CD4-positive, alpha-beta T cell treated with Interleukin-21 for 1 hour (primary cell): Measurements from ENCODE around the gene ANAPC2.

Experiments used
- DNase-seq: peaks from one replicate; pipeline ENCODE4 v3.0.0-alpha.2; 2020

The ANAPC2 gene

DNA sequence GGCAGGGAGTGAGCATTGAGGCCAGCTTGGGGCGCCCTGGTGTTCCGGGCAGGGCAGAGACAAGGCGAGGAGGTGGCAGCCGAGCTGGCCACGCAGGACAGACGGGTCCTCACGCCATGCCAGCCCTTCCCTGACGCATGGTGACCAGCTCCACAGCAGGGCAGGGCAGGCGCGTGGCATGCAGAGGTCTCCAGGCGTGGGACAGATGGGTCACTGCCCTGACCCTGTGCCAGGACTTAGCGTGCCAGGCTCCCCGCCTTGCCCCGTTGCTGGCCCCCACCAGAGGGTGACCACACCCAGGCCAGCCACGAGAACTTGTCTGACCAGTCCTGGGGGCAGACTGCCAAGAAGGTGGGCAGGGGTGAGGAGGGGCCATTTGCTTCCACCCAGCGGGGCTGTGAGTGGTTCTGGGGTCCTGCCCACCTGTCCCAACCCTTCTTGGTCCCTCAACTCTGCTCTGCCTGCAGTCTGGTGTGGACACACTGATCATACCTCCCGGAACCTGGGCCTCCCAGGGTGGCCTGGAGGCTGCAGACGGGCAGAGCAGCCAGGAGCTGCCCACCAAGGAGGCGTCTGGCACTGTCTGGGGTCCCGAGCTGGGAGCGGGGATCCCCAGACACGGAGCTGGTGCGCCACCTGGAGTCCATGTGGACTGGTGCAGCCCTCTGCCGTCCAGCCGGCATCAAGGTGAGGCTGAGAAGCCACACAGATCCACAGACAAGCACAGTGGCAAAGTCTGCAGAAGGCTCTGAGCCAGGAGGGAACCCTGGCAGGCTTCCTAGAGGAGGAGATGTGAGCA, 38.9 kb upstream of the ANAPC2 start, which contains the start of gene RNF224:
Gene RNF224, plus strand, starts transcription at position 449 of the 799 bp plus-strand sequence. CDS start 834 bp downstream, outside the sequence.
- DNase-seq = peak; percentile 84

- no peak for DNase-seq
These were observed 38.1 kb upstream of the ANAPC2 start for GRCh38 chr9:137226338-137227053.

GRCh38 chr9:137225699-137226331, 37.5 kb upstream of the ANAPC2 start:
- DNase-seq = no peak

- DNase-seq = no peak
These were observed 36.7 kb upstream of the ANAPC2 start, which contains the start of gene CYSRT1 for GRCh38 chr9:137224830-137225694. CYSRT1 (plus strand) TSS chr9:137225174; CDS start chr9:137225622, 448 bp downstream.

DNA sequence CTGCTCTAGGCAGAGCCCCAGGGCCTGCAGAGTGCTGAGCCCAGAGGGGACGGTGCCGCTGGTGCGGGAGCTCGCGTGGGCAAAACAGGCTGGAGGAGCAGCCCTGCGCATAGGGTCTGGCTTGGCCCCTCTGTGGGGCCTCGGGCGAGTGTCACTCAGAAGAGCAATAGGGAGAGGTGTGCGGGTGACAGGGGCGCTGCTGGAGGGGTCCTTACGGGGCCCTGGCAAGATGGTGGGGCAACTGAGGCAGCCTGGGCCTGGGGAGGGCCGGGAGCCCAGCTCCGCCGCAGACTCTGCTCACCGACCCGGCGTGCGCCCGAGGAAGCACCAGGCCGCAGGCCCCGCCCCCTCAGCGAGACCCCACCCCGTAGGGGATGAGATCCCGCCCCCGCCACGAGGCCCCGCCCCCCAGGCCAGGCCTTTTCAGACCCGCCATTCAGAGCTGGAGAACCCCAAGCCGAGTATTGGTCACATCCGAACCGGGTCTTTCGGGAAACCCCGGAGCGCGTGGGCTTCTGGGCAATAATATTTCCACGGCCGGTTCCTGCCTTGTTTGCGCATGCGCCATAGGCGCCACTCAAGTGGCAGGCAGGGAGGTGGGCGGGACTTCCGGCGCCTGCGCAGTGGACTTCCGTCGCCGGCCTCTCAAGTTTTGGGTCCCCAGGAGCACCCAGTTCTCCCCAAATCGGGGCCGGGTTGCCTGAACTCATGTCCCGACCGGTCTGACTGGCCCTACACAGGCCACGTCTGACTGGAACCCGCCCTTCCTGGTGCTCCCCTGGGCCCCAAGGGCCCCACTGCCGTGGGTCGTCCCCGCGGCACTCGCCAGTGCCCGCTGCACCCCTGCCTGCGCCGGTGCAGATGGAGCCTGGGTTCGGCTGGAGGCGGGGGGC, 35.0 kb upstream of the ANAPC2 start:
- peak; percentile 99 for DNase-seq

- no peak for DNase-seq
These were observed 34.1 kb upstream of the ANAPC2 start, which contains the start of gene RNF208 for GRCh38 chr9:137222190-137223077. RNF208 (minus strand) TSS chr9:137222240; CDS start chr9:137221212, 1,028 bp downstream.

DNA sequence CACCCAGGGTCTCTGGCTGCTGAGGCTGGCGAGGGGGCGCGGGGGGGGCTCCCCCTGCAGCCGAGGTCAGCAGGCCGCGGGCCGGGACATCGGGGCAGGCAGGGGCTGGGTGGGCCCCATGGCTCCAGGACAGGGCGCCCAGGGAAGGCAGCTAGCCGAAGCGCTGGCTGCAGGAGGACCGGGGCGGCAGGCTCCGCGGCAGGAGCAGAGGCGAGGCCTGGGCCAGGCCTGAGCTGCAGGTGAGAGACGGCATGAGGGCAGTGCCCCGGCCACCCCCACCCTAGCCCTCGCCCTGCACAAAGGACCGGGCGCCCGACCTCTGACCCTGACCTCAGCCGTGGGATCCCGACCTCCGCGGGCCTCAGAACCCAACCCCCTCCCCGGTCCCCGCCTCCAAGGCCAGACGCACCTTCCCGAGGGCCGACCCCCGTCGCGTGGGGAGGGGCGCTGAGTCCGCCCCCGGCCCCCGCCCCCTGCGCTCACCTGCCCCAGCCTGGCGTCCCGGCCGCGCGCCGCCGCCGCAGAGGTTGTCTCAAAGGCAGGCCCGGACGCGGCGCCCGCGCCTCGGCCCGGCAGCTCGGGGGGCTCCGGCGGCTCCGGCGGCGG, 33.2 kb upstream of the ANAPC2 start:
- no peak for DNase-seq

DNA sequence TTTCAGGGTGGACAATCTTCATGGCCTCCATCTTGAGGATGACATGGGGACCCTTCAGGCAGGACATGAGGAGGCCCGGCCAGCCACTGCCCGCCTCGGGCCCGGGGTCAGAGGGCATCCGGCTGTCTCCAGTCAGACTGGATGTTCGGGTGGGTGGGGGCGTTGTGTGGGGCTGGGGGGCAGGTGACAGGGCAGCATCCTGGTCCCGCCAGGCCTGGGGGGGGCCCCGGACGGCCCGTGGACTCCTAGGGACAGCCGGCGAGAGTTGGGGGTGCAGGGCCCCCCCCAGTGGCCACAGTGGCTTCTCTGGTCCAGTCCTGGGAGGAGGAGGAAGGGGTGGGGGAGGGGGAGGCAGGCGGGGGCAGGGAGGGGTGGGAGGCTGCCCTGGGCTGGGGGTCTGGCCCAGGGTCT, 32.7 kb upstream of the ANAPC2 start:
- no peak for DNase-seq

DNA sequence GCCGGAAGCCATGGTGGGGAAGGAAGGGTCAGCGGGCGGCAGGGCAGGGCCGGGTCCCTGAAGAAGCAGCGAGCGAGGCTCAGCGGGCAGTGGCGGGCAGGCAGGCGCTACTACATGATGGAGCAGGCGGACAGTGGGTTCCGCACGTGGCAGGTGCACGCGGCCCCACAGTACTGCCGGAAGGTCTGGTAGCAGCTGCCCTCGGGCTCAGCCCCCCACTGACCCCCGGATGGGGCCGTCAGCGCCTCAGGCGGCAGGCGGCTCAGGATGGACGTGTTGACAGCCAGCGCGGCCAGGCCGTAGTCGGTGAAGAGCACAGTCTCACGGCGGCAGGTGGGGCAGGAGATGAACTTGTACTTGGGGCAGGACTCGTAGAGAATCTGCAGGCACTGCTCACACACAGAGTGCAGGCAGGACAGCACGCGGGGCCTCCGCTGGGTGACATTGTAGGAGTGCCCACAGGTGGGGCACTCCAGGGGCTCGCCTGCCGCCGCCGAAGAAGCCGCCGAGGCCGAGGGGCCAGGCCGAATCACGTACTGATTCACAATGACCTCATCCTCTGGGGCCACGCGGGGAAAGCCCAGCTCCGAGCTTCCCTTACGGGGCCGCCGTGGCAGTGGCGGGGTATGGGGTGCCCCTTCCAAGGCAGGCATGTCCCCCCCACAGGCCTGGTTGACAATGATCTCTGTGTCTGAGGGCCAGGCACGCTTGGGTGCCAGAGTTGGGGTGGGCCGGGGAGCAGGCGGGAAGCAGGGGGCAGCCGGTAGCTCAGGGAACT, 32.1 kb upstream of the ANAPC2 start:
- DNase-seq = no peak

DNA sequence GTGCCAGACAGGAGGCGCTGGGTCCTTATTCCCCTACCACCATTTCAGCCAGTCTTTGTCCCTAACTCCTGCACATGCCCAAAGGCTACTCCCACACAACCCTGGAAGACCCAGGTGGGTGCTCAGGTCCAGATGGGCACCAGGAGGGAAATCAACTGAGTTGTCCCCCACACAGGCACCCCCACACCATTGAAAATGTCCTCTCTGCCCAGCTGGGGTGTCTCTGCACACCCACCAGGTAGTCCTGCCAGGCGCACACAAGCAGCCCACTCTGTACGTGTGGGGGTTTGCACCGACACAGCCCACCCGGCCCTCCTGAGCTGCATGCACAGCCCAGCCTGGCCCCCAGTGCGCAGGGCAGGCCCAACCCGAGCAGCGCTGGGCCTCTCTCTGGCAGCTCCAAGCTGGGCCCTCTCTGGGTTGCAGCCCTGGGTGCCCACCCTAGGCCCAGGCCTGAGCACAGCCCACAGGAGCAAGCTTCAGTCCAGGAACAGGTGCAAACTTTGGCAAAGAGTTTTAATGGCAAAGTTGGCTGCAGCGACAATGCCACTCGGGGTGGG, 31.5 kb upstream of the ANAPC2 start:
- no peak for DNase-seq

GRCh38 chr9:137218754-137219271, 30.5 kb upstream of the ANAPC2 start:
- no peak for DNase-seq

- no peak for DNase-seq
These were observed 29.9 kb upstream of the ANAPC2 start for GRCh38 chr9:137218212-137218753.

- no peak for DNase-seq
These were observed 29.2 kb upstream of the ANAPC2 start for GRCh38 chr9:137217276-137218211.

DNA sequence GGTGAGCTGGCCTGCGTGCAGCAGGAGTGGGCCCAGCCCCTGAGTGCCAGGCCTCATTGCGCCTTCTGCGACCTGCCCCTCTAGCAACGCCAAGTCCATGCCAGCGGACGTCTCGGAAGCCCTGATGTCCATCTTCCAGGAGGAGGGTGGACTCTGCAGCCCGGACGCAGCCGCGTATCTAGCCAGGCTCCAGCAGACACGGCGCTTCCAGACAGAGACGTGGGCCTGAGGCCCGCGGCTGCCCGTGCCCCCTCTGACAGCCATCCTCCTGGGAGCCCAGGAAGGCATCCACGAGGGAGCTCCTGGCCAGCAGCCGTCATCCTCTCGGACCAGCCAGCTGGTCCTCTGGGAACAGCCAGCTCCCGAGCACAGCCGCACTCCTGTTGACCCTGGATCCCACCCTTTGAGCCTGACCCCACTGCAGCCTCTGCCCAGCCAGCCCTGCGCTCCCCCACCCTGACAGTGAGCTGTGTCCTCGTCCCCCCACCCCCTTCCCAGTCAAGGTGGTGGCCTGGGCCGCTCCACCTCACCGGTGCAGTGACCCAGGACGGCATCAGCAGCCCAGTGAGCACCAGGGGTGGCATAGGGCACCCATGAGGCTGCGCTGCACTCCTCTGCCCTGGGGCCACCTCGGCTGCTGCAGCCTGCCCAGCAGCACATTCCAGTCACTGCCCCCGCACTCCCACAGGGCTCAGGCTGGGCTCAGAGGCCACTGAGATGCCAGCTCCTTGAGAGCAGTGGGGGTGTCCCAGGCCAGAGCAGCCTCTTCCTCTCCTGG, 28.0 kb upstream of the ANAPC2 start:
- DNase-seq = no peak

DNA sequence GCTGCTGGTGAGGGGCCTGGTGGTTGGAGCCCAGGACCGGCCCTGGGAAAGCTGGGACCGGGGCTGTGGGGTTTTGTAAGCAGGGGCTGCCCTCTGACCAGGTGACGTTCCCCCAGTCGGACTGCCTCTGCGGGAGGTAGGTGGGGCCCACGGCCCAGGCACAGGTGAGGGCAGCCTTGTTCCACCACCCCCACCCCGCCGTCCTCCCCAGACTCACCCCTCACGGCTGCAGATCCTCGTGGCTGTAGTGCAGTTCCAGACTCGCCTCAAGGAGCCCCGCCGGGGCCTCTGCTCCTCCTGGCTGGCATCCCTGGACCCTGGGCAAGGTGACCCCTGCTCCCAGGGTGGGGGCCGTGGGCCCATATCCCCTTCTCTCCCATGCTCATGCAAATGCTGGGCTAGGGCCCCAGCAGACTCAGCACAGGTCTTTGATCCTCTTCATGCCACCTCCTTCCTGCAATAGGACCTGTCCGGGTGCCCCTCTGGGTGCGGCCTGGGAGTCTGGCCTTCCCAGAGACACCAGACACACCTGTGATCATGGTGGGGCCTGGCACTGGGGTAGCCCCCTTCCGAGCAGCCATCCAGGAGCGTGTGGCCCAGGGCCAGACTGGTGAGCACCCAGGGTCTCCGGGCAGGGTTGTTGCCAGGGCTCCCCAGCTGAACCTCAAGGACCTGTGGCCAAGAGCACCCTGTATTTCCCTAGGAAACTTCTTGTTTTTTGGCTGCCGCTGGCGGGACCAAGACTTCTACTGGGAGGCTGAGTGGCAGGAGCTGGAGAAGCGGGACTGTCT, 27.0 kb upstream of the ANAPC2 start:
- no peak for DNase-seq
